HG03108 (cell line): ENCODE measurements around the gene SLC24A3.
"Not testable (repeated sequence)": the region's sequence is repeated elsewhere in the genome, so short reads cannot be mapped to it uniquely, and the experiment has no call there.

Experiments used
- ATAC-seq: cut with Tn5 transposase; IDR thresholded peaks from one replicate; pipeline ENCODE4 v1.9.1; 2021; ENCODE audit warnings: moderate library complexity; ENCODE audit not compliant: unreplicated experiment

Gene SLC24A3

DNA sequence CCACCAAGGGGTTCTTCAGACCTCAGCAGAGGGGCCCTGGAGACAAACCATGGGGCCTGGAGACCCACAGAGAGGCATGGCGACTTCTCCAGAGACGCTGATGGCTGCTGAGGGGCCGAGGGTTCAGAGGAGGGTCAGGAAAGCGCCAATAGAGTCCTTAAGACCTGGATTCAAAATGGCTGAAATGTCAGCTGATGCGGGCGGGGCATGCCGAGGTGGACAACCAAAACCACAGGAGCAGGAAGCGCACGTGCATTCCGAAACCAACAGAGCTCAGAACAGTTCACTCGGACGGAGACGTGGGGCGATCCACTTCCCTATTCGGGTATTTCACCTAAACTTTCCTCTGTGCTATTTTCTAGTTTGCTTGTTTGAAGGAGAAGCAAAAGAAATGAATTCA lies 445.7 kb downstream of the SLC24A3 start:
- peak; percentile 48 for ATAC-seq

DNA sequence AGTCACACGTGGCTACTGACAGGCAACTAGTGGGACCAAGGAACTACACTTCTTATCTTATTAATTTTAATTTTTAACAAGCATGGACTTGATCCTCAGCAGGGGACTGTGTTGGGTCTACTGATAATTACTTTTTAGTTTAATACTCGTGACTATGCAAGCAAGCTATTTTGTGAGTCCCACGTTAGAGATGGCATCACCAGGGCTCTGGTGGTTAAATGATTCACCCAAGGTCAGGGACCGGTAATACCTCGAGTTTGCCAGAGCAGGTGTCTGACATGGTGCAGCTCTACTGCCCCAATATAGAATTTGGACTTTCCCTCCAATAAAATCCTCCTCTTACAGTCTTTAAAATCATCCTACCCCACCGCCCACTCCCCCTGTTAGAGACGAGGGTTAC lies 447.0 kb downstream of the SLC24A3 start:
- ATAC-seq: peak; percentile 38

DNA sequence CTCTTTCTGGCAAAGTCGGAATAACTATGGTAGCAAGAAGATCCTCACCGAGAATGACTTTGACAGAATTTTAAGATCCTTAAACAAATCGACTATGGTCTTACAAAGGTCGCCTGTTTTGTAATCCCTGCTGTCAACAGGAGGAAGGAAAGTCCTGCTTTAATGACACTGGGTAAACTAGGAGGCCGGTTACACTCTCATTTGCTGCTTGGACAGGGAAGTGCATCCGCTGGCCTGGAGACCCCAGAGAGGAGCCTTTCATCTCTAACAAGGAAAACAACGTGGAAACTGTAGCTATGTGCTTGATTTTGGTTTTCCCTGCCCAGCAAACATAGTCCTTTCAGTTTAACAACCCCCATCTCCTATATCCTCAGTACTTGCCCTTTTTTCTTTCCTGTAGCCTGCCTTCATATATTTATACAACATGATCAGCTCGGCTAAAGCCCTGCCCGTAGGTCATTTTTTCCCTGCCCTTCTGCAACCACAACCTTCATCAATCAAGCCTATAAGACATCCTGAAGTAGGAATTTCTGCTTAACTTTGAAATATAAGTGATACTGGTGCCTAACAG lies 448.5 kb downstream of the SLC24A3 start:
- no peak for ATAC-seq

DNA sequence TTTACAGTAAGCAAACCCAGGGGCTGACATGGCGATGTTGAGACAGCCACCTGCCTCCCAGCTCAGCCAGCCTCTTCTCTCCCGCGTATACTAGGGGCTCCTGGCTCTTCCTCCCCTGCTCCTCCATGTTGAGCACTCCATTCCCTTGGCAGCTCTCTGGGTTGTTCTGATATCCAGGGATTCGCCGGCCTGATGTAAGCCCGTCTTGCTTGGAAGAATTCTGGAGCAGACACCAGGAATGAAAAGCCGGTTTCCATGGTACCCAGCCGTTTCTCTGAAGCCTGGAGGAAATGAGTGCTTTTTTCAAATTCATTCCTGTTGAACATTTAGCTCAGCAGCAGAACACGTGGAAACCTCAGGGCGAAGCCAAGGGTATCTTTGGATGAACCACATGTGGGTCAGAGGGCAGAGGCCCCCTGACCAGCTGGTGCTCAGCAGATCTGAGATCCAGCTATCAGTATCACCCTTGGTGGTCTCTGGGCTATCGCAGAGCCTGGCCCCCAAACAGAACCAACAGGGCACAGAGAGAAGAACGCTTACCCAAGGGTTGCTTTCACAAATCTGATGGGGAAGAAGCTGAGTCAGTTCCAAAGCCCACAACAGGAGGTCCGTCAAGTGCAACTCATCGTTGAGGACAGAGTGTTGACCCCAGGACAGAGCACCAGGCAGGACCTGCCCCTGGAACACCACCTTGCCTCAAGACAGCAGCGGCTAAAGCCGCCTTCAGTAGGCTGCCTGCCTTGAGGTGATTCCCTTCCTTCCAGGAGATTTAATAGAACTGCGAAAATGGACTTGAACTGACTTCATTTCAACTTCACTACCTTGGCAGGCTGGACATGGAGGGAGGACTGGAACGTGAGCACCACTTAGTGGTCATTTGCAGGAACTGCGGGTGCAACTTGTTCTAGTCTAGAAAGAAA lies 449.5 kb downstream of the SLC24A3 start:
- no peak for ATAC-seq

DNA sequence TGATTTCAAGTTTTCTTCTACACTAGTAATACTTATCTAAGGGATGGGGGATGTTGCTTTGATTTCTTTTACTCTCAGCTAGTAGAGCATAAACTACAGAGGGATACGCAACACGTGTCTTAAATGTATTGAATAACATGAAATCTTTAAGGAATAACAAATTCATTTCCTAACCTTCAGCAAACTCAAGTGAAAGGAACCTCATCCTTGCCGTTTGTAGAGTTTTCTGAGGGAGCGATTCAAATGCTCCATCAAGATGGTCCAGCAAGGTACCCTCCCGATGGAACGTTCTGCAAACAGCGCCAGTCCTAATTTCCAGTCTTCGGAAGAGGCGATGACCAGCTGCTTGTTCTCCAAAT lies 450.2 kb downstream of the SLC24A3 start:
- no peak for ATAC-seq

DNA sequence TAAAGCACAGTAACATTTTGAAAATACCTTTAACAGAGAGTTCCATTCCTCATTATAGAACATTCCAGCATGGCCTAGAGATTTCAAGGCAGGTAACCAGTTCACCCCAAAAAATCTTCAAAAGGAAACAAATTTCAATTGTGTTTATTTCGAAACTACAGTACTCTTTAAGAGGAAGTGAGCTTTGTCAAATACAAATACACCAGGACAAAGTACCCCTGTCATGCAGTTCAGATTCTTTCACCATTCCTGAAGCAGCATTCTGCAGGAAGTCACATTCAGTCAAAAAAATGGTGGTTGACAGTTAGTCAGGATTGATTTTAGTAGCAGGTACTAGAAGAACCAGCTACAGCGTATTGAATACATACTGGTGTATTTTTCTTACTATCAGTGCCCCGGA lies 456.0 kb downstream of the SLC24A3 start:
- ATAC-seq: no peak

DNA sequence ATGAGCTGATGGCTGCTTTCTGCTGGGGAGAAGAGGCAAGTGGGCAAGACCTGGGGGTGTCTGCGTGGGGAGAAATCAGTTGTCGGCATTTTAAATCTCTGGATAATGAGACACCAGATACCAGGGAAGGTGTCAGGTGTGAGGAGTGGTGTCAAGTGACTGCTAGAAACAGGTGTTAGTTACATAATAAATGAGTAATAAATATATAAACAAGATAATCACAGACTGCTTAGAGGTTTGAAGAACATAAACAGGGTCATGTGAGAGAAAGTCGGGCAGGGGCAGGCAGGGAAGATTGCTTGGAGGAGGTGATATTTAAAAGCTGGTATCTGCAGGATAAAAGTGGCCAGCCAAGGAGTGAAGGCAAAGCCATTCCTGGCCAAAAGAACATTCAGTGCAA lies 458.4 kb downstream of the SLC24A3 start:
- ATAC-seq: no peak

DNA sequence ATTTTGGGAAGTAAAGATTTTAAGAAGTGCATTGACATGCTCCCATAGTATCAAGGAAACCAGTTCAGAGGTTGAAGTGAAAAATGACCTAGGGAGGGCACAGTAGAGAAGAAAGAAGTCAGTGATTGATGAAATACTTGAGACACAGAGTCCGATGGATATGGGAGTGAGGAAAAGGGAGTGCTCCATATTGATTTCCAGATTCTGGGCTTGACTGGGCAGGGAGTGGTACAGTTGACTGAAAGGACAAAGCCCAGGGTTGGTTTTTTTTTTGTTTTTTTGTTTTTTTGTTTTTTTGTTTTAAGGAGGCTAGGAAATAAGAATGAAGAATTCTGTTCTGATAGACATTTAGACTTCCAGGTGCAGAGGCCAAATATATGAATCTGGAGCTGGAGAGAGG lies 458.9 kb downstream of the SLC24A3 start:
- no peak for ATAC-seq

DNA sequence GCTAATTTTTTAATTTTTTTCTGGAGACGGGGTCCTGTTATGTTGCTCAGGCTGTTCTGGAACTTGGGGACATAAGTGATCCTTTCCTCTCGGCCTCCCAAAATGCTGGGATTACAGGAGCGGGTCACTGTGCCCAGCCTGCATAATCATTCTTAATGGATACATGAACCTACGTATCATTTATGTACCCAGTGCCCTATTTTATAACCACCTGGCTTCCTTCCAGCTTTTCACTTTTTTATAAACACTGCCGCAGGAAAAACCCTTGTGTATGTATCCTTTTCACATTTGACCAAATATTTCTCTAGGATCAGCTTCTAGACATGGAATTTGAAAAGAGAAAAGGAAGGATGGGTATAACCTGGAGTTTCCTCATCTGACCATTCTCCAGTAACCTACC lies 460.1 kb downstream of the SLC24A3 start:
- no peak for ATAC-seq

DNA sequence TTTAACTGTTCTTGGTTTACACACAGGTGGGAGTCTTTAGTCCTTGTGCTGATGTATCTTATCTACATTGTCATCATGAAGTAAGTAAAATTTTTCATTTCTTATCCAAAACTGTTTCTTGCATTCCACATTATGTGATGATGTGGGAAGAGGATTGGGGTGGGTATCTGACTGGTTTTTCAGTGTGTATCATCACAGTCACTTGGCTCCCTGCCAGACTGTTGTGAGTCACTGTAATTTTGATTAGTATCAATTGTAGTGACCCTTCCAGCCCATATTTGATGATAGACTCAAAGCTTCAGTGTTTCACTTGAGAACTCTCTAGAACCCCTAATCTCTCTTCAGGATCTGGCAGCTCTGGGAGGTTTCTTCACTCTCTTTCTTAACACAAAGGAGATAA lies 461.1 kb downstream of the SLC24A3 start:
- no peak for ATAC-seq

DNA sequence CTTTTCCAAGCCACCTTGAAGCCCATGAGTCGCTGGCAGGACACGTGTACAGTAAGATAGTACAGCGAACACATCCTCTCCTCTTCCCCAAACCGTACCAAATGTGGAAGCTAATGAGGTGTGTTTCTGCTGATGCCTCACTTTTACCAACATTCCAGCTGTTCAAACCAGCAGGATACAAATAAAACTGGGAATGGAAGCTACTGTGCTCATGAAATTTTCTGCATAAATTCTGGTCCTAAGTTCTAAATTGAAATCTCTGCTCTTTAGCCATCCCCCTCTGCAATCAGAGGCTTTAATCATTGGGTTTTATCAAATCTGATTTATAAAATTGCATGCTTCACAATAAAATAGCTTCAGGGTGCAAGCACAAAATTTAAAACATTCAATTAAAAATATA lies 463.8 kb downstream of the SLC24A3 start:
- ATAC-seq: no peak

DNA sequence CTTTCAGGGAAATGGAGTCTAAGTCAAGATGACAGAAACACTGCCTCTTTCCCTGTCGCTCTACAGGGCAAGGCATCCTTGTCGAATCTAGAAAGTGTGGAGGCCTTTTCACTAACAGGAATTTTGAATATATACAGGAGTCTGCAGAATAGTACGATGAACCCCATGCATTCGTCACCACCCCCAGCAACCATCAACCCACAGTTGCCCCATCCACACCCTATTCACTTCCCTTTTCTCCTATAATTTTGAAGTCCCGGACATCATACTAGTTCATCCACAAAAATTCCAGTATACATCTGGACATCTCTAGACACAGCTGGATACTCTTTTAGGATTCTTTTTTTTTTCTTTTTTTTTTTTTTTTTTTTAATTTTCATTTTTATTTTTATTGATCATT lies 464.9 kb downstream of the SLC24A3 start:
- no peak for ATAC-seq

DNA sequence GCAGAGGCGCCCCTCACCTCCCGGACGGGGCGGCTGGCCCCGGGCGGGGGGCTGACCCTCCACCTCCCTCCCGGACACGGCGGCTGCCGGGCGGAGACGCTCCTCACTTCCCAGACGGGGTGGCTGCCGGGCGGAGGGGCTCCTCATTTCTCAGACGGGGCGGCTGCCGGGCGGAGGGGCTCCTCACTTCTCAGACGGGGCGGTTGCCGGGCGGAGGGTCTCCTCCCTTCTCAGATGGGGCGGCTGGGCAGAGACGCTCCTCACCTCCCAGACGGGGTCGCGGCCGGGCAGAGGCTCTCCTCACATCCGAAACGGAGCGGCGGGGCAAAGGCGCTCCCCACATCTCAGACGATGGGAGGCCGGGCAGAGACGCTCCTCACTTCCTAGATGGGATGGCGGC lies 466.1 kb downstream of the SLC24A3 start:
- ATAC-seq: not testable (repeated sequence)

DNA sequence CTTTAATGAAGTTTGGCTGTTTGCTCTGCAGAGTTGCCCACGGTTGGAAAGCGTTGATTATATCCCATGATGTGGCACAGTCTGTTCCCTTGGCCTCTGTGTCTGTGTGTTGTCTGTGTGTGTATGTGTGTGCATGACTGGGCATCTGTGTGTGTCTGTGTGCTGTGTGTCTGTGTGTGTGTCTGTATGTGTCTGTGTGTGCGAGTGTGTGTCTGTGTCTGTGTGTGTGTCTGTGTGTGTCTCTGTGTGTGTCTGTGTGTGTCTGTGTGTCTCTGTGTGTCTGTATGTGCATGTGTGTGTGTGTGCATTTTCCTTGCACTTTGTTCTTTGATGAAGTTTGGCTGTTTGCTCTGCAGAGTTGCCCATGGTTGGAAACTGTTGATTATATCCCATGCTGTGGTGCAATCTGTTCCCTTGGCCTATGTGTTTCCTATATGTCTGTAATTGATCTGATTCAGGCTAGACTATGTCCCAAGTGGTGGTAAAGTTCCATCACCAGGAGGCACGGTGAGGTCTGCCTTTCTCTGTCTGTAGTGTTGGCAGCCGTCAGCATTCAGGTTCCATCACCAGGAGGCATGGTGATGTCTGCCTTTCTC lies 467.6 kb downstream of the SLC24A3 start:
- ATAC-seq: no peak

DNA sequence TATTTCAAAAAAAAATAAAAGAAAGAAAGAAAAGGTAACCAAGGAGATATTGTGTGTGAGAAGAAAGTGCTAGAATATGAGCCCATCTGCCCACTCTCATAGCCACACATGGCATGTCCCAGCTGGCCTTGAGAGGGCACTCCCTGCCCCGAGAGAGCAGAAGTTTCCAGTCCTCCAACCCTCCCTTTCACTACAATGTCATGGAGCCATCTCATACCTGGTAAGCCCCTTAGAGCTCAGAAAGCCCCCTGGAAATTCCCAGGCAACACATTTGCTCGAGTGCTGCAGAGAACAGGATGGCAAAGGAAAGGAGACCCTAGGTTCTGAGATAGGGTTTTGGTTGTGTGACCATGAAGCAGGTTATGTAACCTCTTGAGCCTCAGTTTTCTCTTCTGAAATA lies 469.8 kb downstream of the SLC24A3 start:
- ATAC-seq: no peak

DNA sequence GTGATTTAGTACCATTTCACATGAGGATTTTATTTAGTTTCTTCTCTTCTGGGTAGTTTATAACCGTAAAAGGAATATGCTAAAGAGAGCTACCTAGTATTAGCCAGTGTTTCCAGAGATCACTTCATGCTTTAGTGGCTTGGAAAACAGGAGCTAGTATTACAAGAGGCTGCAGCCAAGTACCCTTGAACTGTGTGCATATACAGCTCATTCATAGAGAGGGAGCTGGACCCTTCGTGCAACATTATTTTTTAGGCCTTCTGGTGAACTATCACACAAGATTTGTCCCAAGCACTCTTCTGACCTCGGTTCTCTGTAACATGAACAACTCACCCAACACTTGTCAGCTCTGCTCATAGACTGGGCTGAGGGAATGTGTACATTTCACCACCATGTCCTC lies 470.7 kb downstream of the SLC24A3 start:
- ATAC-seq: no peak

DNA sequence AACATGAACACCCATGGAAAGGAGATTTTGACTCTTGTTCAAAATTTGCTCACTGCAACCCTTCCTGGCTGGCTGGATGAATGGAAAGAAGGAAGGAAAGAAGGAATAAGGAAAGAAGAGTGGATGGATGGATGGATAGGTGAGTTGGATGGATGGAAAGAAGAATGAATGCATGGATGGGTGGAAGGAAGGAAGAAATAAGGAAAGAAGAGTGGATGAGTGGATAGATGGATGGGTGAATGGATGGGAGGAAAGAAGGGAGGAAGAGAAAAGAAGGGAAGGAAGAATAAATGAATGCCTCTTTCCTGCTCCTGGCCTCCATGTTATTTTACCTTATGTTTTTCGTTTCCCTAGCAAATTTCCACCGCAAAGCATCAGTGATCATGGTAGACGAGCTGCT lies 471.4 kb downstream of the SLC24A3 start:
- ATAC-seq: no peak

DNA sequence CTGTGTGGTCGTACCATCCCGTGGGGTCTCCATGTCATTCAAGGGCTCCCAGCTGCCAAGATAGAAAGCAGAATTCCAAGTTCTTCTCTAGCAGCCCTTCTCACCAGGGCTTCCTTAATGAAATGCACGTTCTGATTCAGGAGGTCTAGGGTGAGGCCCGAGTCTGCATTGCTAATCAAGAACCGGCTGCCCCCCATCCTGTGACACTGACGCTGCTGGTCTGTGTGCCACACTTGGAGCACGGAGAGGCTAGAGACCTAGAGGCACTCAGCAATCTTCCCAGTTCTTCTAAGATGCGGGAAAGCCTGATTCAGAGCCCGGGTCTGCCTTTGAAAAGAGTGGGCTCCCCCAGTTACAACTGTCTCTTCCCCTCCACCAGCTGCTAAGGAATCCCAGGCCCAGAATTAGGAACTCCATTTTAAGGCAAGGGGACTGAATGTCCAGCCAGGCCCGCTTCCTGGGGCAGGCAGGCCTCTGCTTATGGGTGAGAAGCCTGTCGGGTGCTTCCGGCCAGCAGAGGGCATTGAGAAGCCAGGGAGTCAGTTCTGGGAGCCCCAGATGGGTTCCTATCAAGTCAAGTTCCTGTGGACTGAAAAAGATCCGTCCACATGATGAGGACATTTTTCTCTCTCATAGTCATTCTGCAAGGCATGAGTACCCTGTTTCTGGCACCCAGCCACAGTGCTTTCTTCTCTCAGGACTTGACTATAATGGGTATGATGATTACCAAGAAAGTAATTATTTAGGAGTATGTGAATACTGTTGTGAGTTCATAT lies 475.8 kb downstream of the SLC24A3 start:
- no peak for ATAC-seq

DNA sequence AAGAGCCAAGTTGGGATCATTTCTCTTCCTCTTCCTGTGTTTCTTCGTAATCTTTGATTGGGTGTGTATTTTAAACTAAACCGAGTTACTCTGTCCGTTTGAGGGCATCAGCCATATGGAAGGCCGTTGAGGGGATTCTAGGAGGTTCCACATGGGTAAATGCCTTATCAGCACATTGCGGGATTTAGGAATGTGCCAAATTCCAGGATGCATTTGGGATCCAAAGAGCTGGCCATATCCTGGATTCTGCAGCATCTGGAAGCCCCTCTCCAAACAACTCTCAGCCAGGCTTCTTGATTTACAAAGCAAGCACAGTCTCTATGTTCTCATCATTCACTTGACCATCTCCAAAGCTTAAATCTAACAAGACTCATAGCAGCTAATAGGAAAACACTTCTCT lies 478.0 kb downstream of the SLC24A3 start:
- no peak for ATAC-seq

DNA sequence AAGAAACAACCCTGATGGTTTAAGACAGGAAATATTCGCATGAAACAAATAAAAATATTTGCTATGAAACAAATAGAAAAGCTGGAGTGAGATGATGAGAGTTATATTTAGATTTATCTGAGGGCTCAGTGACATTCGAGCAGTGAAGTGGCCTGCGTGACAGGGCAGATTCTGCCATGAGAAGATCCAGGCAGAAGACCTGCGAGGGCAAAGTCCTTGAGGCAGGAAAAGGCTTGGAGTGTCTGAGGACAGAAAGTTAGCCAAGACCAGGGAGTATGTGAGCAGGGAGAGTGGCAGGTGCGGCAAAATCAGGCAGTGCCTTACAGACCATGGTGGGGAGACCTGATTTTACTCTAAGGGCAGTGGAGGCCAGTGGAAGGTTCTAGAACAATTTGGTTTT lies 478.7 kb downstream of the SLC24A3 start:
- ATAC-seq: no peak

DNA sequence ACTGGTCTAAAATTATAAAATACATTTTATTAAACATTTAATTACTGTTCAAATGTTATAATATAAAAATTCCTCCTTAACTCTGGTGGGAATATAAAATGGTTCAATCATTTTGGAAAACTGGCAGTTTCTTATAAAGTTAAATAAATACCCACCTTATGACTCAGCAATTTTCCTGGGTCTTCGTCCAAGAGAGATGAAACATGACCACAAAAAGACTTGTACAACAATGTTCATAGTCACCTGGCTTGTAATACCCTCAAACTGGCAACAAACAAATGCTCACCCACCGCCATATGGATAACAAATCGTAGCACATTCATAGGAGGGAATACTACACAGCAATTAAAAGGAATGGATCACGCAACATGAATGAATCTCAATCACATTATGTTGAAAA lies 479.7 kb downstream of the SLC24A3 start:
- no peak for ATAC-seq

DNA sequence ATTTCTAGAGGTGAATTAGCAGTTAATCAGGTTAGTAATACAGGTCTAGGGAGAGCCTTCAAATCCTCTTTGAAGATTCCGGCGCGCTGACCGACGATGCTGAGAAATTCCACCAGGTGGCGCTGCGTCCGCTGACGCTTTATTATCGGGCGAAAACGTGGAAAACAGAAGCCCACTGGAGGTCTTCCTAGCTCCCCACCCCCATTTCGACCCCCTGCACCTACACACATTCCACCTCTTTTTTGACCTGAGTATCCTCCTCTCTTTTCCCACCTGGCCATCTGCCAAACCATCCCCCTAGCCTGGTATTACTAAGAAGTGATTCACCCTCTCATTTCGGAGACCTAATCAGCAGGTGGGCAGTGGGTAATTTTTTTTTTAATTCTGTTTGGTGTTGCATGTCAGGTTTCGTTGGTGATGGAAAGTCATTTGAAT lies 480.3 kb downstream of the SLC24A3 start:
- no peak for ATAC-seq
